ELF-1 (cell line): ENCODE results near the gene CREBRF.
"Not testable (repeated sequence)": the region's sequence is repeated elsewhere in the genome, so short reads cannot be mapped to it uniquely, and the experiment has no call there.

Experiments used
- DNase-seq: peaks from one replicate; pipeline ENCODE4 v3.0.0-alpha.2; 2016; ENCODE audit warnings: low read depth, low spot score

Gene CREBRF

DNA sequence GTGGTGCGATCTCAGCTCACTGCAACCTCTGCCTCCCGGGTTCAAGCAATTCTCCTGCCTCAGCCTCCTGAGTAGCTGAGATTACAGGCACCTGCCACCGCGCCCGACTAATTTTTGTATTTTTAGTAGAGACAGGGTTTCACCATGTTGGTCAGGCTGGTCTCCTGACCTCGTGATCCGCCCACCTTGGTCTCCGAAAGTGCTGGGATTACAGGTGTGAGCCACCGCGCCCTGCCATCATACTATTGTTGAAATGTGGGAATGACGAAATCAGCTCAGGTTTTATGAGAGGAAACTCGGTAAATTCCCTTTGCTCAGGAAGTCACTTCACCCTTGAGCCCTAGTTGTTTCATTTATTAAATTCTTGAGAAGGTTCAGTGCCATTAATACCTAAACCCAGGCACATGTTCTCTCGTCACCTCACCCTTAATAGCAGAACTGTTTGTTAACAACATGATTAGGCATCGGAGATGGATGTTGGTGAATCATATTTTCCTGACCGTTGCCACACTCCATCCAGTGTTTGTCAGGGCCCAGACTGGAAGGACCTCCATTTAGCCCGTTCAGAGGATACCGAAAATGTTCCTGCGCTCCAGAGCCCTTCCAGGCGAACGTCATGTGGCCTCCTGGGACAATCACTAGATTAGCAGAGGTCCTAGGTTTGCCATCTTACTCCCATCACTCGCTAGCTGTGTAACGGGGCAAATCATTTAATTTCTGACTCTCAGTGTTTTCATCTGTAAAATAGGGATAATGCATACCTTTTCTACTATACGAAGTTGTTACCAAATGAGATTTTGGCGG, 20.0 kb upstream of the CREBRF start:
- no peak for DNase-seq

DNA sequence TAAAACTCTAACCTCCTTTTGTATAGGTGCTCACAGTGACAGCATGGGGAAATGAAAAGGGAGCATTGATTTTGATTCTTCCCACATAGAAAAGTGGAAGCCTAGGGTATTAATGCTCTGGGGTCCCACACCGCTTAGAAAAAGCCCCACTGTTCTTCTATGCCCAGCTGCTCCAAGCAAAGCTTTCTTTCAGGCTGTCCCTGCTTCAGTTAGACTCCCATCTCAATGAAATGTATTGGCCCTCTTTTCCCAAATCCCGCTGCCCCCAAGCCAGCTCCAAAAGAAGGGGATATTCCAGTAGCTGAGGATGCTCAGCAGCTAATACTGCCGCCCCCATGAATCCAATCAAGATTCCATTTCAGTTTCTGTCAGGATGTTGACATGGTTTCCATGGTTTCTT, 17.0 kb upstream of the CREBRF start:
- no peak for DNase-seq

DNA sequence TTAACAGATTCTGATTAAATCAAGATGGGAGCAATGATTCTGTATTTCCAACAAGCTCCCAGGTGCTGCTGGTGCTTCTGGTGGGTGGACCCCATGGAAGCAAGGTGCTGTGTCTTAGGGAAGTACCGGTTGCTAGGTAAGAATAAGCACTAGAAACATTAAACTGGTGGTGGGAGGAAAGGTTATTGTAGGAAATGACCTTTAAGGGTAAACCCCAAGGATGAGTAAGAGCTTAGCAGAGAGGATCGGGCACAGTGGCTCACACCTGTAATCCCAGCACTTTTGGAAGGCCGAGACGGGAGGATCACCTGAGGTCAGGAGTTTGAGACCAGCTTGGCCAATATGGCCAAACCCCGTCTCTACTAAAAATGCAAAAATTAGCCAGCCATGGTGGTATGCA, 16.2 kb upstream of the CREBRF start:
- DNase-seq: no peak

DNA sequence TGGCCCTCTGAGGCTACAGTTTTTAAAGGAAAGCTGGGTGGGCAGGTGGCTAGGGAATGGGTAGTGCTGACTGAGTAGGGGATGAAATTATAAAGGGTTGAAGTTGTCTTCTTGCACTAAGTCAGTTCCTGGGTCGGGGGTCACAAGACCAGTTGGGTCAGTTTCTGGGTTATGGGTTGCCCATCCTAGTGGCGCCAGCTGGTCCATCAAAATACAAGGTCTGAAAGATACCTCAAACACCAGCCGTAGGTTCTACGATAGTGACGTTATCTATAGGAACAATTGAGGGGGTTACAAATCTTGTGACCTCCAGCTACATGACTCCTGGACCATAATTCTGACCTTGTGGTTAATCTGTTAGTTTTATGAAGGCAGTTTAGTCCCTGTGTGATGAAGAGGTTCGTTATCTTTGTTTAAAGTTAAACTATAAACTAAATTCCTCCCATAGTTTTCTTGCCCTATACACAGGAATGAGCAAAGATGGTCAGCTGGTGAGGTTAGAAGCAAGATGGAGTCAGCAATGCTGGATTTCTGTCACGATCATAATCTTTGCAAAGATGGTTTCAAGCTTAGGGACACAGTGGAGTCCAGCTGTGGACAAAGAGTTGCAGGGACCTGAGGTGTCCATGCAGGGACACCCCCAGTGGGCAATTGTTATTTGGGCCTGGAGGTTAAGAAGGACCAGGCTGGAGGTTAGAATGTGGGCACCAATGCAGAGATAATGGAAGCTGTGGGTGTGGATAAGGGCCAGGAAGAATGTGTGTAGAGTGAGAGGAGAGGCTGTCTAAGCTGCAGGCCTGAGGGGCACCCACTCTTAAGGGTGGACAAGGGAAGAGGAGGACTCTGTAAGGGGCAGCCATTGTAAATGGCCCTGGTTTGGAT, 14.0 kb upstream of the CREBRF start:
- no peak for DNase-seq

DNA sequence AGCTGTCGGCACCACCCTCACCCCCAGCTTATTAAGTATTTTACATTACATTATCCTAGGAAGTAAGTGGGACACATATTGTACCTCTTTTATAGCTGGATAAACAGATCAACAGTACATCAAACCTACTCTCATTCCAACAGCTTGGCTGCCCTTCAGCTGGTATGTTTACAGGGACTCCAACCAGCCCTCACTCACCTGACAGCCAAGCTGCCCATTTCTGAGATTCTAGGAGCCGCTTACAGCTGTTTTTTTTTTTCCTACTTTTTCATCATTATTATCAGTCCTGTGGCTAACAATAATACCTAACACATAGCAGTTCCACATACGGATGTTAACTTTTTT, 13.4 kb upstream of the CREBRF start:
- DNase-seq: no peak

DNA sequence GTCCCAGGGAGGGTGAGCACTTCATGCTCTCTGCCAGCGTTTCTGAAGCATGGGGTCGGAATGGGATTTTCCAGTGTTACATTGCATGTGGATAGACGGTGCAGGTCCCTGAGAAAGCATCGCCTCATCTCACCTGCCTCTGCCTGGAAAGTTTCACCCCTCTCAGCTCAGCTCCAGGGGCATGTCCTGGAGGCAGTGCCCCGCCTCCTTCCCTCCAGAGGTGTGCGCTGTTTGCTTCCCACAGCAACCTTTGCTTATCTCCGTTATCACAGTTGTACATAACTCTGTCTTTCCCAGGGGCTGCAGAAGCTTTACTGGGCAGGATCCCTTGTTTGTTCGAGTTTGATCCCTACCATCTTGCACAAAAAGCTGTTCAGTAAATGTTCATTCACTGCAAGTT, 10.7 kb upstream of the CREBRF start:
- peak; percentile 67 for DNase-seq

DNA sequence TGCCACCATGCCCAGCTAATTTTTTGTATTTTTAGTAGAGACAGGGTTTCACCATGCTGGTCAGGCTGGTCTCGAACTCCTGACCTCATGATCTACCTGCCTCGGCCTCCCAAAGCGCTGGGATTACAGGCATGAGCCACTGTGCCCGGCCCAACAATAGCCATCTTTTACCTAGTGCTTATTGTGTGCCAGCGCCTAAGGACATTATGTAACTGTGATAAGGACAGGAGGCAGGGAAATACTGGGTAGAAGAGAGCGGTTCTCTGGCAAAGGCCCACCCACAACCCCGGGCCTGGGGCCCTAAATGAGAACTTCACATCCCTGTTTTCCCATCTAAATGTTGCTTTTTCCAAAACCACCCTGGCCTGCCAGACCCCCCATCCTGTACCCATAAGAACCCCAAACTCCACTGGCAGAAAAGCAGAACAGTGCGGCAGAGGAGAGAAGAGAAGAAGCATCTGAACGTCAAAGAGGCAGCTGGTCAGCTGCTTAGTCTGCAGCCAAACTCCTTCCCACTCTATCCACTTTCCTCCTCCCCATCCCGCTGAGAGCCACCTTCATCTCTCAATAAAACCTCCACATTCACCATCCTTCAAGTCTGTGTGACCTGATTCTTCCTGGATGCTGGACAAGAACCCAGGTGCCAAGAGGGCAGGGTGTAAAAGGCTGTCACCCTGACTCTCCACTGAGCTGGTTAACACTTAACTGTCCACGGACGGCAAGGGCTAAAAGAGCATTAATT, 8.9 kb upstream of the CREBRF start:
- DNase-seq: not testable (repeated sequence)

DNA sequence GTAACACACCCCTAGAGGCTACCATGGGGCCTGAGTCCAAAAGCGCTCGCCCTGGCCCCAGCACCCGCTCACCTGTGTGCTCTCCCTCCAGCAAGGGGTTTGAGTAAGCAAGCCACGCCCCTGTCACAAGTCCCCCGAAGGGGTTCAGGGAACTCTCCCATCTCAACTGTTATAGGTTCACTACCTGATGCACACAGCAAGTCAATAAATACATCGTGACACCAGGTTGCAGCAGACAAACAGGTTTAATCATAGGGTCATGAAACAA, 8.4 kb upstream of the CREBRF start:
- DNase-seq: no peak

DNA sequence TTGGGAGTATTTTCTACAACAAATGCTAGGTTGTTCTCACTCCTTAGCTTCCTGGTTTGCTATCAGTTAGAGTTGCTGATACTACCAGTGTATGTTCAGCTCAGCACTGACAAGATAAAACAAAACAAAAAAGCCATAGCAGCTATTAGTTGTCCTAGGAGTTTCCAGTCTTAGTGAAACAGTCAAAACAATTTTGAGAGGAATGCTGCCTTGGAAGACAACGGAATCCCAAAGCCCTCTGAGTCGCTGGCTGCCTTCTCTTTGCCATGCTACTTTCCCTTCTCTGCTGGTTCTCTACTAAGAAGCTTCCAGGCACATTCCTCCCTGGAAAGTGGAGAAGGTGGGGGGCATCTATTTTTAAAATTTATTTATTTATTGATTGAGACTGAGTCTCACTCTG, 5.4 kb upstream of the CREBRF start:
- no peak for DNase-seq

DNA sequence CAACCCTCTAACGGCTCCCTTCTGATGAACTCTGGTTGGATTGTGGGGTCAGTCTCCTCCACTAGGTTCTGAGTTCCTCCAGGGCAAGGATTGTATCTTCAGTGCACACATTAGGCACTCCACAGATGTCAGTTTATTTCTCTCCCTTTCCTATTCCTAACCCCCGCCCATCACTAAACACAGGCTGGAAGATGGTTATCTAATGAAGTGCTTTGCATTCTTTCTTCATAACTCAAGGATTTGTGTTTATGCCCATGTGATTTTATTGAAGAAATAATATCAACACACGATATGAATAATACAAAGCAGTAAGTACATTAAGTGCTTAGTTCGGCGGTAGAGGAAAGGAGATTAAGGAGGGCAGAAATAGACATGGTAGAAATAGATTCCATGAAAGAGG, 4.4 kb upstream of the CREBRF start:
- no peak for DNase-seq

DNA sequence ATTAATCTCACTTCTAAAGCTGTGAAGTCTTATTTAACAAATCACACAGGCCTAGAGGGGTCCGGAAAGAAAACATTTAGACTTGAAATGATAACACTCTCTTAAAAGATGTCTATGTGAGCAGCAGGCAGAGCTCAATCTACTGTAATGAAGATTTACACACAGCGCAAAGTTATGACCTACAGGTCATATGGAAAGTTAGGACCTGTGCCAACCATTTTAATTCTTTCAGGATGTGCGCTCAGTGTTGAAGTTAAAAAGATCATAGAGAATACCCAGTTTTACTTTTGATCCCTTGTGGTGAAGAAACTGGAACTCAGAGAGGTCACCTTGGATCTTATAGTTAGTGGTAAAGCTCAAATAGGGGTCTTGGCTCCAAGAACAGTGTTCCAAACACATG, 3.1 kb upstream of the CREBRF start:
- no peak for DNase-seq

DNA sequence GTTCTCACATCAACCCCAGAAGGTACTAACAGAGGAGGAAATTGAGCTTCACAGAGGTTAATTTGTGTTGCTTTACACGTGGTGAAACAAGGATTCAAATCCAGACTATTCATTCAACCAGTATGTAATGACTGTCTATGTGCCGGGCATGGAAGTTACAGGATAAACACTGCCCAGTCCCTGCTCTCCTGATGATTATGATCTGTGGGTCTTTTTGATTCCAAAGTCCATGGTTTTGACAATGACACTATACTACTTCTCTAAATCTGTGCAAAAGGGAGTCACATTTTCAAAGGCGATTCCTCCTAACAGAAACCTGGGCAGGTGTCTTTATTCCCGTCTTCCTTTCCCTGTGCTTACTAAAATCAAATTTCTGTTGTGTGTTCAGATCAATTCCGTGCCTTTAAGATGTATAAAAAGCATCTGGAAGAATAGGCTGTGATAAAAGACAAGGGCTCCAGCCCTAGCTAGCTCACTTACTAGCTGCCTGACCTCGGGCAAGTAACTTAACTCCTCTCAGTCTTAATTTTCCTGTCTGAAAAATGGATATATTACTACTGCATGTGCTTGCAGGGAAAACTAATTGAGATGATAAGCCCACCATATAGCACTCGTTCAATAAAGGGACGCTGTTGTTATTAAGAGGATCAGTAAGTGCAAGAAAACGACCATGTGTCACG, 970 bp upstream of the CREBRF start:
- no peak for DNase-seq

DNA sequence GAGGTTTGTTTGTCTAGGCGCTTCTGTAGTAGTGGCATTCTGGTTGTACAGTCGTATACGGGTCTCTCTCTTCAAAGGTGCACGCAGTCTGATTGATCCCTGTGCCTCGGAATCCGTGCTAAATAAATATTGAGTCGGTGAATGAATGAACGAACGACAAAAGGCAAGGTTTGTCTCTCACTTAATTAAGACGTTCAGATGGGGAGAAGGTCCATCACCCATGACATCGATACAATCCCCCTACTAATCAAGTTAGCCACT, 500 bp upstream of the CREBRF start:
- DNase-seq: no peak

DNA sequence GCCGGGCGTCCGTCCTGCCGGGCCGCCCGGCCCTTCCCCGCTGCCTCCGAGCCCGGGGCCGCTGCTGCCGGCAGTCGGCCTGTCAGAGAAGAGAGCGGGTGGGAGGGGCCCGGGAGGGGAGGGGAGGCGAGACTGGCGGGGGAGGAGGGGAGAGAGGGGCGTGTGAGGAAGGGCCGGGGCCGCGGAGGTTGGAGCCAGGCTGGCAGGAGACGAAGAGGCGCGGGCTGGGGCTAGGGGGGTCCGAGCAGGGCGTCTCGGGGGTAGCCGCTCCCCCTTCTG, 570 bp downstream of the CREBRF start:
- no peak for DNase-seq

DNA sequence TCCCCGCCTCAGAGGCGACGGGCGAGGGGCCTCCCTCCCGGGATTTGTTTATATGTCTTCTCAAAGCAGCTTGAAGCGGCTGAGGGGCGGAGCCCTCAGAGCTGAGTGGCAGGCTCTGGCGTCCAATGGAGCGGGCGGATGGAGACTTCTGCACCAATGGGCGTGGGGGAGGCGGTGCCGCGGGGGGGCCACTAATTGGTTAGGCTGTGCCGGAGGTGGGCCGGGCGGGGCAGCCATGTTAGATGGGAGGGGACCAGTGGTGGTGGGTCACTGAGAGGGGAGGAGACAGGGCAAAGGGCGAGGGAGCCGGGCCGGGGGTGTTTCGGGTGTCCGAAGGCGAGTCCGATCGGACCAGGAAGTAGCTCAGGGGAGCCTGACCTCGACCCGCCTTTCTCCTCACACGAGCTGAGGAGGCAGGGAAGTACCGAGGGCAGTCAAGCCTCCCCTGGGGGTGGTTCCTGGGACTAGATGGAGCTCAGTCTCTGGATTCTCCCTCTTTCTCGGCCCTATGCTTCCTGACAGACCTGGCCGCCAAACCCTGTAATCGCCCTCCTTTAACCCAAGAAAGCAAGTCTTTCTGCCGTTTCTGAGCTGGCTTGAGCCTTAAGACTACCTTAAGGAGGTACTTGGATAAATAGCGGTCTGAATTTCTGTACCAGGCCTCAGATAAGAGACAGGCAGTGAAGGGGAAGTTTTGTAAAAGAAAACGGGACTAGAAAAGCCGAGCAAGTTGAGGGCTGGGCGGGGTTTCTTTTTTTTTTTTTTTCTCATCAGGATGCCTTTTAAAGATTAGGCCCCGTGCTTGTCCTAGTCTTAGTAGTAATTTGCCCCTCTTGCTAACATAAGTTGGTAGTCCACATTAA, 1.1 kb downstream of the CREBRF start:
- peak; percentile 99 for DNase-seq

DNA sequence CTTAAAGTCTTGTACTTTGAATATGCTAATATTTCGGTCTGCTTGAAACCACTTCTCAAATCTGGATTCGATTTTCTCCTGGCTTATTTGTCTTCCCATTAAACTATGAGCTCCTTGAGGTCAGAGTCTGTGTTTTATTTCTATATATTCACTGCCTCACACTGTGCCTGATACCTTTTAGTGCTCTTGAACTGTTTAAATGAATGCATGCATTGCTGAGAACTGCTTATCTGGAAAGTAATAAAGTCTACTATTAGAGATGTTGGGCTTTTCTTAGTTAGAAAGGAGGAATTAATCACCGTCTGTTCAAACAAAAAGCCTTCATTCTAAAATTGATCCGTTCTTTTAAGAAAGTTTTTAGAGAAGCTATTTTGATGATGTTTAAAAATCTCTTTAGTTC, 6.0 kb downstream of the CREBRF start:
- DNase-seq: no peak

DNA sequence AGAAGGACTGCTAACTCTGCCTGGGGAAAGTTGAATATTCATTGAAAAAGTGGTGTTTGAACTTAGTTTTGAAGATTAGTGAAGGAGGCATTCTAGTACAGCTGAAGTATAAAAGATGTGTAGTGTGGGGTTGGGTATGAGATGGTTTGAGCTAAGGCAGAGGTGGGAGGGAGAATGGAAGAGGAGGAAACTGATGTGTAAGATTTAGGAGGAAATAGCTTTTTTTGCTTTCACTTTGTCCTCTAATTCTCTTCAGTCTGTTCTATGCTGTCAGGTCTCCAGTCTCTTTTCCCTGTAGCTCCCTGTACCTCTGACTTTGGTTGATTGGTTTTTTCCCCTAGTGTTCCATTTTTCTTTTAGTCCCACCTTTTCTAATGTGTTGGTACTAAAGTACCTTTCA, 9.0 kb downstream of the CREBRF start:
- DNase-seq: no peak

DNA sequence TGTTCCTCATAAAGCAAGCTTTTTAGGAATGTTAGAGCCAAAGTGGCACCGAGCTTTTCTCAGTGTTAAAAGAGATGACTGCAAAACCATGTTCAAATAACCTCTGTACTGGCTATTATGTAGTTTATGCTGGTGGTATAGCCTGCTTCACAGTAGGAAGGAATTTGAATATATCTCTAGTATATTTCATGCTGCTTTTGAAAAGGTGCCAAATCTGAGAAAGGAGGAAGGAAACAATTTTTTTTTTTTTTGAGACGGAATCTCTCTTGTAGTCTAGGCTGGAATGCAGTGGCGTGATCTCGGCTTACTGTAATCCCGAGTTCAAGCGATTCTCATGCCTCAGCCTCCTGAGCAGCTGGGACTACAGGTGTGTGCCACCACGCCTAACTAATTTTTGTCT, 13.5 kb downstream of the CREBRF start:
- no peak for DNase-seq

DNA sequence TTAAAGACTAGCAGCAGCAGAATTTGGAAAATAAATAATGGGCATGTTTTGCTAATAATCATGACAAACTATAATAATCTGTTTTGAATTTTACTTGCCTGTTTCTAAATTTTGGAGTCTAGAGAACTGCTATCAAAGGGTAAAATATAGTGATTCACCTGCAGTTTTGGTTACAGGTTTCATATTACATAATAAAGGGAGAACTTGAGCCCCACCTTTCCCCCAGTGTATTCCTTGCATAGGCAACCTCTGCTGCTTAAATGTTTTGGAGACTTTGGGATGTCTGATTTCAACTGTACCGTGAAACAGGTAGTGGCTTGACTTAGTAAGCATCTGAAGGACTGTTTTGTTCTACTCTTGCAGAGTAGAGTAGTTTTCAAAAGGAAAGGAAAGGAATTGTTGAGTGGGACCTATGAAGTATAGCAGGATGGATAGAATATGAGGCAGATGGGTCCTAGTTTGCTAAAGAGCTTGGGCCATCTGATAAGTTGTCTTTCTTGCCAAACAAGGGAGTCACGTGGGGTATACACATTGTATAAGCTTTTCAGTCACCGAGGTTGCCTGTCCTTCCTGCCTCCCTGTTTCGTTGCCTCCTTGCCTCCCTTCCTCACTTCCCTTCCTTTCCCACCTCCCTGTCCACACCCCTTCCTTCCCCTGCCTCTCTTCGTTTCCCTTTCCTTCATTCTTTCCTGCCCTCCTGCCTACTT, 19.1 kb downstream of the CREBRF start:
- no peak for DNase-seq

DNA sequence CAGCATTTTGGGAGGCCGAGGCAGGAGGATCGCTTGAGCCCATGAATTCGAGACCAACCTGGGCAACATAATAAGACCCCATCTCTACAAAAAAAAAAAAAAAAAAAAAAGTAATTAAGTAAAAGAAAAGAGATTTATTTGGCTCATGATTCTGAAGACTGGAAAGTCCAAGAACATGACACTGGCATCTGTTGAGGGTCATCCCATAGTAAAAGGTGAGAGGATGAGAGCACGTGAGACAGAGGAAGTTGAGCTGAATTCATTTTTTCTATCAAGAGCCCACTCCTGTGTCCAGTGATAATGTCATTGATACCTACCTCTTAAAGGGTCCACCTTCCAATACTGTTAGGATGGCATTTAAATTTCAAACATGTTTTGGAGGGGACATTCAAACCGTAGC, 19.8 kb downstream of the CREBRF start:
- DNase-seq: no peak

DNA sequence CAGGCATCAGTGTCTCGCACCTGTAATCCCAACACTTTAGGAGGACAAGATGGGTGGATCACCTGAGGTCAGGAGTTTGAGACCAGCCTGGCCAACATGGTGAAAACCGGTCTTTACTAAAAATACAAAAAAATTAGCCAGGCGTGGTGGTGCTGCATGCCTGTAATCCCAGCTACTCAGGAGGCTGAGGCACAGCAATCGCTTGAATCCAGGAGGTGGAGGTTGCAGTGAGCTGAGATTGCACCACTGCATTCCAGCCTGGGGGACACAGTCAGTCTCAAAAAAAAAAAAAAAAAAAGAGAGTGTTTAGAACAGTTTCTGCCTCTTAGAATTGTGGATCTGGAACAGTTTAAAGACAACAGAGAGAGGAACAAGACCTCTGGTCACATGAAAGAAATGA, 20.3 kb downstream of the CREBRF start:
- DNase-seq: not testable (repeated sequence)
